ENCODE results near the gene ASB4.

DNA sequence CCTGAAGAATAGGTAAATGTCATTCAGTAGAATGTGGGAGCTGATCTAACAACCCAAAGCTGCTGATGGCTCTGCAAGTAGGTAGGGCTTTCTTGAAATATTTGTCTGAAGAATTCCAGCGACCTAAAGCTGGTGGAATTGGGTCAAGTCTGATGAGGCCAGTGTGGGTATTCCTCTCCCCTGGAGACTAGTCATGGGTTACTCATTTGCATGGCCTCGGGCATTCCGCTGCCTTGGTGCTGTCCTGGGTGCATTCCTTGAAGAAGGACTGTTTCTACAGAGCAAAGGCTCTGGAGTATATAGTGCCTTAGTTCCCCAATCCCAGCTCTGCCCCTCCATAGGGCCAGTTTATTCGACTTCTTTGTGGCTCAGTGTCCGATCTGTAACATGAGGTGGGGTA is 91.4 kb downstream of the ASB4 start:
- TF ChIP-seq POLR2A (IDR thresholded peaks at IDR 0.05; ENCODE audit: low read length) (no peak), GATA1 (IDR thresholded peaks at IDR 0.05; ENCODE audit: low read depth, low read length) (no peak)
